CD4-positive, alpha-beta T cell treated with Interleukin-17A for 1 hour (primary cell): ENCODE results near the gene PPP1R37.

Experiments
- DNase-seq: peaks from one replicate; pipeline ENCODE4 v3.0.0-alpha.2; 2020

The PPP1R37 gene

DNA sequence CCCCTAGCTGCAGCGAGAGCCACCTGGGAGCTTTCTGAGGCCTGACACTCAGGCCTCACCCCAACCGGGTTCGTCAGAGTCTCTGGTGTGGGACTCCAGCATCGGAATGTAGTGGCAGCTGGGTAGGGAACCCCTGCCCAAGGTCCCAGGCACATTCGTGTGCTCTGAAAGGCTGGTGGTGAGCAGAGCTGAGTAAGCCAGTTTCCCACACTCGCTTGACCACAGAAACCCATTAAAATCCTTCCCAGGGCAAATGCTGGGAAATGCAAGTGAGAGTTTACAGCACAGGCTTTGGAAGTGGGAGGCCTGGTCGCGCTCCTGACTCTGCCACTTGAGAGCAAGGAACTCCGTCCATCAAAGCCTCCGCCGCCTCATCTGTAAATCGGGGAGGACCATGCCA lies 80.8 kb downstream of the PPP1R37 start:
- no peak for DNase-seq

DNA sequence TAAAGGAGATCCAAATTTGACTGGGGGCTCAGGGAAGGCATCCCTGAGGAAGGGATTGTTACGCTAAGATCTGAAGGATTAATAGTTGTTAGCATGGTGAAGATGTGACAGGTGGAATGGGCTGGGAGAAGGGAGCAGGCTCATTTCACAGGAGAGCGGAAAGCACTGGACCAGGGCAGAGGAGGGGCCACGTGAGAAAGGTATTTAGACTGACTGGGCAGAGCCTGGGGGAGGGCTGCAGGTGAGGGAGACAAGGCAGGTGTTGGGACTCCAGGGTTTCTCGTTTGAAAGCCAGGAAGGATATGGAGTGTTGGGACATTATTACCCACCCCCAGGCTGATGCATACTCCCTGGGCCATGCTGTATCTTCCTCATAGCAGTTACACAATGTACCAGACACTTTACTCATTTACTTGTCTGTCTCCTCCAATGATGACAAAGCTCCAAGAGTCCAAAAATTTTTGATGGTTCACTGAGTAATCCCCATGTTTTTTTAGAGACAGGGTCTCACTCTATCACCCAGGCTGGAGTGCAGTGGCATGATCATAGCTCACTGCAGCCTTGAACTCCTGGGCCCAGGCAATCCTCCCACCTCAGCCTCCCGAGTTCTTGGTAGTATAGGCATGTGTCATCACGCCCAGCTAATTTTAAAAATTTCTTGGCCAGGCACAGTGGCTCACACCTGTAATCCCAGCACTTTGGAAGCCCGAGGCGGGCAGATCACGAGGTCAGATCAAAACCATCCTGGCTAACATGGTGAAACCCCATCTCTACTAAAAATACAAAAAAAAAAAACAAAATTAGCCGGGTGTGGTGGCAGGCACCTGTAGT lies 82.8 kb downstream of the PPP1R37 start:
- DNase-seq: no peak

GRCh38 chr19:45177817-45178261 lies 84.9 kb downstream of the PPP1R37 start, which contains the start of gene TRAPPC6A:
Gene TRAPPC6A, minus strand, starts transcription at chr19:45178237. Its CDS starts 19 bp downstream, at chr19:45178218.
- DNase-seq: no peak

- peak; percentile 100 for DNase-seq
These were observed 85.5 kb downstream of the PPP1R37 start, which contains the start of gene BLOC1S3 for GRCh38 chr19:45178262-45179071. Gene BLOC1S3, plus strand, starts transcription at chr19:45178784. Its CDS starts 513 bp downstream, at chr19:45179297.

DNA sequence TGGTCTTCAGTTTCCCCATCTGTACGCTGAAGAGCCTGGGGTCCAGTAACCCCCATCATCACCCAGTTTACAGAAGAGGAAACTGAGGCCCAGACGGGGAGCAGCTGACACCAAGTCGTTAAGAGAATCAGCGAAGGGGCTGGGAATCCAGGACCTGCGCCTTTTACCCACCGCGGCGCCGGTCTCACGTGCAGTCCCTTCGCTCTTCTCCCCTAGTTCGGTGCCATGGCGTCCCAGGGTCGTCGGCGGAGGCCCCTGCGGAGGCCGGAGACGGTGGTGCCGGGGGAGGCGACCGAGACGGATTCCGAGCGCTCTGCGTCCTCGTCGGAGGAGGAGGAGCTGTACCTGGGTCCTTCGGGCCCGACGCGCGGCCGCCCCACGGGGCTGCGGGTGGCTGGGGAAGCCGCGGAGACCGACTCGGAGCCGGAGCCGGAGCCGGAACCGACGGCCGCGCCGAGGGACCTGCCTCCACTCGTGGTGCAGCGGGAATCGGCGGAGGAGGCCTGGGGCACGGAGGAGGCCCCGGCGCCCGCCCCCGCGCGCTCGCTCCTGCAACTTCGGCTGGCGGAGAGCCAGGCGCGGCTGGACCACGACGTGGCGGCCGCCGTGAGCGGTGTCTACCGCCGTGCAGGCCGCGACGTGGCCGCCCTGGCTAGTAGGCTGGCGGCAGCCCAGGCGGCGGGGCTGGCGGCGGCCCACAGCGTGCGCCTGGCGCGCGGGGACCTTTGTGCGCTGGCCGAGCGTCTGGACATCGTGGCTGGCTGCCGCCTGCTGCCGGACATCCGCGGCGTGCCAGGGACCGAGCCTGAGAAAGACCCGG lies 86.3 kb downstream of the PPP1R37 start:
- DNase-seq: peak; percentile 26

DNA sequence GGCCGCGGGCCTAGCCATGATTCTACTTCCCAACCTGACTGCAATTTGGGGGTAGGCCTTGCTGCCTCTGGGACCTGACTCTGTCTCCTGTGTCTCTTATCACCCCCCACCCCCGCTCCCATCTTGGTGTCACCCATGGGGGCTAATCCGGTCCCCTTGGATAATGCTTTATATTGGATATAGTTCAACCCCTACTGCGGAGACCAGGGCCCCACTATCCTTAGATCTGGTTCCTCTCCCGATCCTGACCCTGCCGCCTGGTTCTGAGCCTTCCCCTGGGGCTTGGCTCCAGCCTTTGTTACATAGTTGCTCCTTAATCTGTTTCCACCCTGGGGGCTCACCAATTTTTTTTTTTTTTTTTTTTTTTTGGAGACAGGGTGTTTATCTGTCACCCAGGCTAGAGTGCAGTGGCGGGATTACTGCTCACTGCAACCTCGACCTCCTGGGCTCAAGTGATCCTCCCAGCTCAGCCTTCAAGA lies 87.0 kb downstream of the PPP1R37 start:
- DNase-seq: no peak

DNA sequence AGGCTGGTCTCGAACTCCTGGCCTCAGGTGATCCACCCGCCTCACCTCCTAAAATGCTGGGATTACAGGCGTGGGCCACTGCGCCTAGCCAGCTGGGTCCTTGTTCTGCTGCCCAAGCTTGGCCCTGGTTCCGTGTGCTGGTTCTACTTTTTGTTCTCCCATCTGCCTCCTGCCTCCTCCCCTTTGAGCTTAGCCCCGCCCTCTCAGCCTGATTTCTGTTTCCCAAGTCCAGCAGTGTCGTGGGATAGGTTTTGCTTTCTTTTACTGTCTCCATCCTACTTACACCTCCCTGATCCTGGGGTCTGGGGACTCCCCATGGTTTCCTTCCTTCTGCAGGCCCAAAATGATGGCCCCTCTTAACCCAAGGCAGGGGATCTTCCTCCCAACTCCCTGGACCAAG lies 88.0 kb downstream of the PPP1R37 start:
- DNase-seq: no peak

GRCh38 chr19:45182758-45183157 lies 89.8 kb downstream of the PPP1R37 start:
- no peak for DNase-seq

DNA sequence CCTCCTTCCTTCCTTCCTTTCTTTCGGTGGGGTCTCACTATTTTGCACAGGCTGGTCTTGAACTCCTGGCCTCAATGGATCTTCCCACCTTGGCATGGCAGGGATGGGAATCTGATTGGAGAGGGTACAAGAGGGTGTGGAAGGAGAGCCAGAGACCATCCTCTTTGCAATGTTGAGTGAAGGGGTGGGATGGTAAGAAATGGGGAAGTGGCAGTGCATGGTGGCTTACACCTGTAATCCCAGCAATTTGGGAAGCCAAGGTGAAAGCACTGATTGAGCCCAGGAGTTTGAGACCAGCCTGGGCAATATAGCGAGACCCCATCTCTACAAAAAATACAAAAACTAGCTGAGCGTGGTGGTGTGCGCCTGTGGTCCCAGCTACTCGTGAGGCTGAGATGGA lies 91.1 kb downstream of the PPP1R37 start:
- DNase-seq: no peak

GRCh38 chr19:45186509-45187334 lies 93.7 kb downstream of the PPP1R37 start:
- no peak for DNase-seq

DNA sequence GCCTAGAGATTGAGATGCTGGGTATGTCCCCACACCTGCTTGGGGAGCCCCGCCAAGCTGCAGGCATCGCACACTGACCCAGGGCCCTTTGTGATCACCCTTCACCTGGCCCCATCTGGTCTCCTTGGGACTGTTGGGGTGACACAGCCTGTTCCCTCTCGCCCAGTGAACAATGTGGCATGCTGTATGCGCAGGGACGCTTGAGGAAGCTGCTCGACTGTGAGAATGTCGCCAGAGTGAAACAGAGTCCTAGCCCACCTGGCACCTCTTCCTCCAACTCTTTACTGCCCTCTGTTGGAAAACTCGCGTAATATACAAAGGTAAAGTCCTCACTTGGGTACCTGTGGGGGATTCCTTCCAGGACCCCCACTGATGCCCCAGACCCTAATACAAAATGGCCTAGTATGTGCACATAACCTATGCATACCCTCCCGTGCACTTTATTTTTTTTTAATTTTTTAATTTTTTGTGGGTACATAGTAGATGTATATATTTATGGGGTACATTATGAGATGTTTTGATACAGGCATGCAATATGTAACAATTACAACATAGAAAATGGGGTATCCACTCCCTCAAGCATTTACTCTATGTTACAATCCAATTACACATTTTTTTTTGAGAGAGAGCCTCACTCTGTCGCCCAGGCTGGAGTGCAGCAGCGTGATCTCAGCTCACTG lies 94.6 kb downstream of the PPP1R37 start:
- peak; percentile 66 for DNase-seq

- DNase-seq: no peak
These were observed 97.0 kb downstream of the PPP1R37 start for GRCh38 chr19:45189971-45190370.

GRCh38 chr19:45191375-45191774 lies 98.4 kb downstream of the PPP1R37 start:
- no peak for DNase-seq

- no peak for DNase-seq
These were observed 102.8 kb downstream of the PPP1R37 start for GRCh38 chr19:45195764-45196163.
